GM18502 (cell line): Measurements from ENCODE around the gene SLCO1B3.
"Not testable (repeated sequence)": the region's sequence is repeated elsewhere in the genome, so short reads cannot be mapped to it uniquely, and the experiment has no call there.

Experiments
- ATAC-seq: cut with Tn5 transposase; IDR thresholded peaks from one replicate; pipeline ENCODE4 v1.9.1; 2021; ENCODE audit warnings: mild to moderate bottlenecking; ENCODE audit not compliant: unreplicated experiment, poor library complexity

The SLCO1B3 gene, protein sequence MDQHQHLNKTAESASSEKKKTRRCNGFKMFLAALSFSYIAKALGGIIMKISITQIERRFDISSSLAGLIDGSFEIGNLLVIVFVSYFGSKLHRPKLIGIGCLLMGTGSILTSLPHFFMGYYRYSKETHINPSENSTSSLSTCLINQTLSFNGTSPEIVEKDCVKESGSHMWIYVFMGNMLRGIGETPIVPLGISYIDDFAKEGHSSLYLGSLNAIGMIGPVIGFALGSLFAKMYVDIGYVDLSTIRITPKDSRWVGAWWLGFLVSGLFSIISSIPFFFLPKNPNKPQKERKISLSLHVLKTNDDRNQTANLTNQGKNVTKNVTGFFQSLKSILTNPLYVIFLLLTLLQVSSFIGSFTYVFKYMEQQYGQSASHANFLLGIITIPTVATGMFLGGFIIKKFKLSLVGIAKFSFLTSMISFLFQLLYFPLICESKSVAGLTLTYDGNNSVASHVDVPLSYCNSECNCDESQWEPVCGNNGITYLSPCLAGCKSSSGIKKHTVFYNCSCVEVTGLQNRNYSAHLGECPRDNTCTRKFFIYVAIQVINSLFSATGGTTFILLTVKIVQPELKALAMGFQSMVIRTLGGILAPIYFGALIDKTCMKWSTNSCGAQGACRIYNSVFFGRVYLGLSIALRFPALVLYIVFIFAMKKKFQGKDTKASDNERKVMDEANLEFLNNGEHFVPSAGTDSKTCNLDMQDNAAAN

DNA sequence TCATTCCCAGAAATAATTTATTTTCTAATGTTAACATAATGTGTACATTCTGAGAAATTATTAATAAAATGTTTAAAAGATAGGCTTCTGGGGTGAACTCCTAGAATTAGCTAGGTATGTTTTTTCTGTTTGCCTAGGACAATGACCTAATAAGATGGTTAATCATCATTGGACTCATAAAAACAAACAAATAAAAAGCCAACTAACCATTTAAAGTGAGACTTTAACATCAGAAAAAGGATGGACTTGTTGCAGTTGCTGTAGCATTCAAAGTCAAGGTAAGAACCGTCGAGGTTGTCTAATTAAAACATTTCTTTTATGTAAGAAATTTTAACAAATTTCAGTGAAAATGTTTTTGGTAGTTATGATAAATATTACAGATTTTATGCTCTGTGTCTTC, at the start of gene SLCO1B3:
Gene SLCO1B3, plus strand, starts transcription at position 219 of the 400 bp plus-strand sequence. CDS start 5,034 bp downstream, outside the sequence.
- ATAC-seq = no peak

DNA sequence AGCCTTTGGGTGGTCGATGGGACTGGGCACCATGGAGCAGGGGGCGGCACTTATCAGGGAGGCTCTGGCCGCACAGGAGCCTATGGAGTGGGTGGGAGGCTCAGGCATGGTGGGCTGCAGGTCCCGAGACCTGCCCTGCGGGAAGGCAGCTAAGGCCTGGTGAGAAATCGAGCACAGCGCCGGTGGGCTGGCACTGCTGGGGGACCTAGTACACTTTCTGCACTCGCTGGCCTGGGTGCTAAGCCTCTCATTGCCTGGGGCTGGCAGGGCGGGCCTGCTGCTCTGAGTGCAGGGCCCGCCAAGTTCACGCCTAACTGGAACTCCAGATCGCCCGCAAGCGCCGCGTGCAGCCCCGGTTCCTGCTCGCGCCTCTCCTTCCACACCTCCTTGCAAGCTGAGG, 33.1 kb upstream of the SLCO1B3 start:
- ATAC-seq = no peak

DNA sequence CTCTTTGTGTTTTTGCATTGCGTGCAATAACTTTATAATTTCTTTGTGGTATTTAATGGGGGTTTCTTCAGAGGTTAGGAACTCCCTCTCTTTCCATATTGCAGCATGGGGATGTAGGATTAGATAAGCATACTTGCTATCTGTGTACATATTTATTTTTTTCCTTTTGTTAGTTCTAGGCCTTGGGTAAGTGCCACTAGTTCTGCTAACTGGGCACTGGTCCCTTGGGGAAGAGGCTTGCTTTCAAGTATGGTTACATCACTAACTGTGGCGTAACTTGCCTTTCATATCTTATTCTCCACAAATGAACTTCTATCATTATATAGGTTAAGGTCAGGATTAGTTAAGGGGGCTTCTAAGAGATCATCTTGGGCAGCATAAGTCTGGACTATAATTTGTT, 31.5 kb upstream of the SLCO1B3 start:
- ATAC-seq = no peak

DNA sequence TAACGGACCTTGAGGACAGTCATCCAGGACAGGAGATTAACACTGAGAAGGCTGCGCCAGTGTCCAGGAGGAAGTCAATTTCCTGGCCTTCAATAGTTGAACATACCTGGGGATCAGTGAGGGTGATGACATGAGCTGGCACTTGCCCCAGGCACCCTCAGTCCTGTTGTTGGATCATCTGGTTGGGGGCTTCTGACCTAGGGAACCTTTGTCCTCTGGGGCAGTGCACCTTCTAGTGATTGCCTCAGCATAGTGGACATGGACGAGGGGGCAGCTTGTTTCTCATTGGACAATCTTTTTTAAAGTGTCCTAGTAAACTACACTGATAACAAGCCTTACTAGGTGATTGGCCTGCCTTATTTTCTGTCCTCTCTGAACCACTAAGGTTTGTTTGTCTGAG, 30.5 kb upstream of the SLCO1B3 start:
- ATAC-seq = not testable (repeated sequence)

DNA sequence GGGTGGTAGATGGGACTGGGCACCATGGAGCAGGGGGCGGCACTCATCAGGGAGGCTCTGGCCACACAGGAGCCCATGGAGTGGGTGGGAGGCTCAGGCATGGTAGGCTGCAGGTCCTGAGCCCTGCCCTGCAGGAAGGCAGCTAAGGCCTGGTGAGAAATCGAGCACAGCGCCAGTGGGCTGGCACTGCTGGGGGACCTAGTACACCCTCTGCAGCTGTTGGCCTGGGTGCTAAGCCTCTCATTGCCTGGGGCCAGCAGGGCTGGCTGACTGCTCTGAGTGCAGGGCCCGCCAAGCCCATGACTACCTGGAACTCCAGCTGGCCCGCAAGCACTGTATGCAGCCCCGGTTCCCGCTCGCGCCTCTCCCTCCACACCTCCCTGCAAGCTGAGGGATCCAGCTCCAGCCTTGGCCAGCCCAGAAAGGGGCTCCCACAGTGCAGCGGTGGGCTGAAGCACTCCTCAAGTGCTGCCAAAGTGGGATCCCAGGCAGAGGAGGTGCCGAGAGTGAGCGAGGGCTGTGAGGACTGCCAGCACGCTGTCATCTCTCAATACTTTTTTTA, 26.6 kb upstream of the SLCO1B3 start:
- not testable (repeated sequence) for ATAC-seq

DNA sequence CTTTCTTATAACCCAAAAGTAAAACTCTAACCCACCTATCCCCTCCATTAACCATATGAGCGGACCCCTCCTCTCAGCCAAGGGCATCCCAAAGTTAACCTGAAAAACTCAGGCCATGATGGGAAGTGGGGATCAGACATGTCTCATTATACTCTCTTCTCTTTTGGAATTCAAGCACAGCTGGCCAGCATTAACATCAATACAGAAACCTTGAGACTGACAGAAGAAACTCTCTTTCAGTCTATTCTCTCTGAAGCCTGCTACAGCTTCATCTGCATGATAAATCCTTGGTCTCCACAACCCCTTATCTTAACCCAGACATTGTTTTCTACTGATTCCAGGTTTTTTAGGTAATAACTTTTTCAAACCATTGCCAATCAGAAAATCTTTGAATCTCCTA, 17.5 kb upstream of the SLCO1B3 start:
- no peak for ATAC-seq

DNA sequence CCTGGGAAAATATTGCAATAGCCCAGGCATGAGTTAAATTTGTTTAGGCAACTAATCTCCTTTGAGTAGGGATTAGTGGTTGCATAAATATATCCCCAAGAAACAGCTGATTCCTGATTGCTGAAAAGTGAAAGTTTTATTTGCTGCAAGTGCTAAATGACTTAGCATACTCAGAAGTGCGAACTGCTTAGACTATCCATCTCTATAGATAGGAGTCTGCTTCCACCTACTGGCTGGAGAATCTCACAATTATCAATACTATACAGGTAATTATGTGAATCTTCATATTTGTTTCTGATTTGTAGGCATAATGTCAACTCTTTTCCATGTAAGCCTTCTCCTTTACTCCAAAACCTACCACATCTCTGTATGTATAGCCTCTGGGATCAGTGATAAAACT, 12.0 kb upstream of the SLCO1B3 start:
- no peak for ATAC-seq

DNA sequence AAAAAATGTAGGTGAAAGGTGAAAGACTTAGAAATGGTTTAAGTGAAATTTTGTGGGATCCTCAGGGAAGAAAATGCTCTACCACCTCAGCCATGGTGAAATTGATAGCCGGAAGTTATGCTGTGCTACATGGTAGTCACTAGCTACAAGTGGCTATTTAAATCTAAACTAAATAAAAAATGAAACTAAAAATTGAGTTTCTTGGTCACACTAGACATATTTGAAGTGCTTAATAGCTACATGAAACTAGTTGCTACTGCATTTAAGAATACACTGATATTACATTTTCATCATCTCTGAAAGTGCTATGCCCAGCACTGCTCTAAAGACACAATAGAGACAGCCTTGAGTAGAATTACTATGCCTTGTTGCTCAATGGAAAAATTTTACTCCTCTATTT, 10.3 kb upstream of the SLCO1B3 start:
- ATAC-seq = no peak

DNA sequence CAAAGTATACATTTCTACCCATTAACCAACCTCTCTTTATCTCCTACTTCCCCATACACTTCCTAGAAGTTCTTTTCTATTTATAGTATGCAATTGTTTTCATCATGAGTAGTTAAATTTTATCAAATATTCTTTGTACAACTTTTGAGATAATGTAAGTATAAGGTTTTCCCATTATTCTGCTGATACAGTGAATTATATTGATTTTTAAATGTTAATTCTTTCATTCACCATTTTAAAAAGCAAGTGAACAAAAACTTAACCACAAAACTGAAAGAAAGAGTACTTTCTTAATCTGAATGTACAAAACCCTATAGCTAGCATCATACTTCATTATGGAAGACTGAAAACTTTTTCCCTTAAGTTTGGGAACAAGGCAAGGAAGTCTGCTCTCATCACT, 9.5 kb upstream of the SLCO1B3 start:
- ATAC-seq = no peak

DNA sequence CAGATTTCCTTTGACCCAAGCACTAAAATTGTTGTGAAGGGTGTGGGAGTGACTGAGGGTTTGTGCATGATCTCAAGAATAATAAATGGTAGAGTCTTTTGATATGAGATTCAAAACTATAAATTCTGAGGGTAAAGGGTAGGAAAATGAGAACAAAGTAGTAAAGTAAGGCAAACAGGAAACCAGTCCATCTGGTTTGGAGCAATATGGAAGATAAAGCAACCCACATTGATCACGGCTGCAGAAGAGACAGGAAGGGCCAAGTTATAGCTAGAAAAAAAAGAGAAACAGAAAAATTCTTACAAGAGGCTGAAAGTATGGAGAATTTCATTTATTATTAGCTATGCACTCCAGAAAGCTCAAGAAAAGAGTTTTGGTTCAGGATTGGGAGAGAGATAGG, 4.6 kb upstream of the SLCO1B3 start:
- ATAC-seq = no peak

DNA sequence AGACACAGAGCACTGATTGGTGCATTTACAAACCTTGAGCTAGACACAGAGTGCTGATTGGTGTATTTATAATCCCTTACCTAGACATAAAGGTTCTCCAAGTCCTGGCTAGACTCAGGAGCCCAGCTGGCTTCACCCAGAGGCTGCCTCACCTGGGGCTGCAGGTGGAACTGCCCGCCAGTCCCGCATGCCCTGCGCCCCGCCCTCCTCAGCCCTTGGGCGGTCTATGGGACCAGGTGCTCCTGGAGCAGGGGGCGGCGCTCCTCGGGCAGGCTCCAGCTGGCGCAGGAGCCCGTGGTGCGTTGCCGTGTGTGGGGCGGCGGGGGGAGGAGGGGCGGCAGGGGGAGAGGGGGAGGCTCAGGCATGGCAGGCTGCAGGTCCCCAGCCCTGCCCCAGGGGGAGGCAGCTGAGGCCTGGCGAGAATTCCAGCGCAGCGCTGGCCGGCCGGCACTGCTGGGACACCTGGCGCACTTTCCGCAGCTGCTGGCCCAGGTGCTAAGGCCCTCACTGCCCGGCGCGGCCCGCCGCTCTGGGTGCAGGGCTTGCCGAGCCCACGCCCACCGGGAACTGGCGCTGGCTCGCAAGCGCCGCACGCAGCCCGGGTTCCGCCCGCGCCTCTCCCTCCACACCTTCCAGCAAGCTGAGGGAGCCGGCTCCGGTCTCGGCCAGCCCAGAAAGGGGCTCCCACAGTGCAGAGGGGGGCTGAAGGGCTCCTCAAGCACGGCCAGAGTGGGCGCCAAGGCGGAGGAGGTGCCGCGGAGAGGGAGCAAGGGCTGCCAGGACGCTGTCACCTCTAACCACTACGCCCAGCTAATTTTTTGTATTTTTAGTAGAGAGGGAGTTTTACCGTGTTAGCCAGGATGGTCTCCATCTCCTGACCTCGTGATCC, 3.1 kb upstream of the SLCO1B3 start:
- no peak for ATAC-seq

DNA sequence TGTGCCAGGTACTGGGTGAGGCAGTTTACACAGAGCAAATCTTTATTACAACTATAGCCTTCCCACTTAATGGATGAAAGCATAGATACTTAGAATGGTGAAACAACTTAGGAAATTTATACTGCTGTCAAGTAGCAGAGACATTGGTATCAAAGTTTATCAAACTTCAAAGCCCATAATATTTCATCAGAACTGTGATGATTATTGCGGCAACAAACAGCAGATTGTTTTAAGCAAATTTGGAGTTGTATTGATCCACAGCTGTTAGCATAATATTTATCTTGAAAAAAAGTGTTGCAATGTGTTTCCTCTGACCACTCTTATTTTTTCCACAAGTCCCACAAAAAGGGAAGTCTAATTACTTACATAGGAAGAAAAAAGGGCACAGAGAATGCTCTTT, 2.0 kb upstream of the SLCO1B3 start:
- ATAC-seq = no peak

DNA sequence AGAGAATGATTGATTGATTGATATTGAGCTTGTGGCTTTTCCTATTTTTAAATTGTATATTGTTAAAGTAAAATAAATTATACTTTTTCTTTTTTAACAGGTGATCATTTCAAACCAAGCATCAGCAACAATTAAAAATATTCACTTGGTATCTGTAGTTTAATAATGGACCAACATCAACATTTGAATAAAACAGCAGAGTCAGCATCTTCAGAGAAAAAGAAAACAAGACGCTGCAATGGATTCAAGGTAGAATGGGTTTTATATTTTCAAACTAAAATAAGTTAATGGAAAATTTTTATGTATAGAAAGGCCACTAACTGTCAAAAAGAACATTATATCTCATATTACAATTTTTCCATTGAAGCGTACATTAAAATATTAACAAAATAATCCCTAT, 5.1 kb downstream of the SLCO1B3 start:
- ATAC-seq = no peak

DNA sequence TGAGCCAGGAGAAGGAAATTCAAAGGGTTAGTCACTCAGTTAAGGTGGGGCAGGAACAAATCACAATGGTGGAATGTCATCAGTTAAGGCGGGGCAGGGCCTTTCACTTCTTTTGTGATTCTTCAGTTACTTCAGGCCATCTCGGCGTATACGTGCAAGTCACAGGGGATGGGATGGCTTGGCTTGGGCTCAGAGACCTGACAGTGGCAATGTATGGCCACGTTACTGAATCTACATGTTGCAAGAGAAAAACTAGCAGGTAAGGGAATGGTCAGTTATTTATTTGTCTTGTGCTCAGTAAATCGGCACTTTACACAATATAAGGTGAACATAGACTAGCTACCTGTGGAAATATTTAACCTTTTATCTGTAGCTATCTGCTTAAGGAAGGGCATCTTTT, 11.9 kb downstream of the SLCO1B3 start:
- no peak for ATAC-seq

DNA sequence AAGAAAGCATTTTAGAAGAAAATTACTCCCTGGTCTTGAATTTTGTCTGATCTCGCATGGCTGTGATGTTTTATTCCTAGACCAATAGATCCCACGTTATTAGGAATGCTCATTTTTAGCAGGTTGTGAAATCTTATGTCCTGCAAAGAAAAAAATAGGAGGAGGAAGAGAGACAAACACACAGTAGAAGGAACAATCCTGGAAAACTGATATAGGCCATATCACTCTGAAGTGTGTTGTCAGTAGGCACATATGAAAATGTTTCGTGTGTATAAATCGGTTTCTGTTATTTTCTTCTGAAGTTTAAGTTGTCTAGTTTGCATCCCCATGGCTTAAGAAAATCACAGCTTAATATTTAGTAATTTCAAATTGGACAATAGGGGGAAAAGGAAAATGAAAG, 12.4 kb downstream of the SLCO1B3 start:
- ATAC-seq = no peak

DNA sequence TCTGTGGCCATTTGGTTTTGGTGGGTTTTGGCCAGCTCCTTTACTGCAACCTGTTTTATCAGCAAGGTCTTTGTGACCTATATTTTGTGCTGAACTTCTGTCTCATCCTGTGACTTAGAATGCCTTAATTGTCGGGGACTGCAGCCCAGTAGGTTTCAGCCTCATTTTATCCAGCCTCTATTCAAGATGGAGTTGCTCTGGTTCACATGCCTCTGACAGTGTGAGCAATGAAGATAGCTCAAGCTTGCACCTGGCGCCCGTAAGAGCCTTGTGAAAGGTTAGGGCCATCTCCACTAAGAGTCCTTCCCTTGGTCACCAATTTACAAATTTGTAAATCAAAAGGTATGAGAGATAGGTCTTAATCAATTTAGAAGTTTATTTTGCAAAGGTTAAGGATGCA, 19.4 kb downstream of the SLCO1B3 start:
- no peak for ATAC-seq

DNA sequence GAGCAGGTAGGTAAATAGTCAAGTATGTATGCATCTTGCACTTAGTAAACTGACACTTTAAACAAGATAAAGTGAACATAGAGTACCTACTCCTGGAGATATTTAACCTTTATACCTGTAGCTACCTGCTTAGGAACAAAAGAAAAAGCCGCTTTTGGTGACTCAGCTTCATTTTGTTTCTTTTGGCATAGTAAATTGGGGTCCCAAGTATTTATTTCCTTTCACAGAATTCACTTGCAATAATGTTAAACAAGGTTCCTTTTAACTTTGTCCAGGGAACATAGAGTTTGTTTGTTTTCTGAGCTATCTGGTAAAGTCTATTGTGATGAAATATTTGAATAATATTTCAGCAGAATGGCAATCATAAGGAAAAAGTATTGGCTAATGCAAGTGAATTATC, 20.0 kb downstream of the SLCO1B3 start:
- no peak for ATAC-seq

DNA sequence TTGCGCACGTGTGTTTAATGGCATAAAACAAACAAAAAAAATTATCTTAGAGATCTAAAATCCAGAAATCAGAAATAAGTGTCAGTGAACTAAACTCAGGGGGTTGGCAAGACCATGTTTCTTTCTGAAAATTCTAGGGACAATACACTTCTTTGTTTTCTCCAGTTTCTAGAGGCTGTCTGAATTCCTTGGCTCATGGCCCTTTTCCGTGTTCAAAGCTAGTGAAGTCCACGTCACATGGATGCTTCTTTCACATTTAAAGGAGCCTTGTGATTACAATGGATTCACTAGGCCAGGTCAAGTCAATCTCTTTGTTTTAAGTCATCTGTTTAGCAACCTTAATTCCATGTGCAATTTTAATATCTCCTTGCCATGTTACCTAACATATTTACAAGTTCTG, 22.4 kb downstream of the SLCO1B3 start:
- no peak for ATAC-seq

DNA sequence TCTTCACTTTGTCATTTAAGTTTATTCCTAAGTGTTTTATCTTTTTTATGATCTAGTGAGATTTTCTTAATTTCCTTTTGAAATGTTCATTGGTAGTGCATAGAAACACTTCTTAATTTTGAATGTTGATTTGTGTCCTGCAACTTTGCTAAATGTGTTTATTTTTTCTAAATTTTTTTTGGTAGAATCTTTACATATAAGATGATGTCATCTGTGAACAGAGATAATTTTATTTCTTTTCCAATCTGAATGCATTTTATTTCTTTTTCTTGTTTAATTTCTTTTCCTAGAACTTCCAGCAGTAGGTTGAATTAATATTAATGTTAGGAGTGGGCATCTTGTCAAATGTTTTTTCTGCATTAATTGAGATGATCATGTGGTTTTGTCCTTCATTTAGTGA, 42.1 kb downstream of the SLCO1B3 start:
- no peak for ATAC-seq

DNA sequence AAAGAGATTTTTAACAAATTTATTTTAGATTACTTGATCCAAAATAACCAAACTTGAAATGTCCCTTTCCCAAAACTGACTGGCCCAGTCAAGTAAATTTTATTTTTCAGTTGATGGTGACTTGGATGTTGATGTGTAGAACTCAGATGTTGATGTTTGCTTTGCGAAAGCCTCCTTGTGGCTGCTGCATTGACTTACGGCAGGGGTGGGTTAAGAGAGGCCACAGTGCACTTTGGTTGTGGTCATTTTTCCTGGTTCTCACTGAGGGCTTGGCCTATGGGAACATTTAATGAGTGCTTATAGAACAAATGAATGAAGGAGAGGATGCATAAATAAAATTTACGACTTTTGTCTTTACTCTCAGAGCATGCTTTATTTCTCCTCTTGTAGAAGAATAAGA, 52.6 kb downstream of the SLCO1B3 start:
- no peak for ATAC-seq

DNA sequence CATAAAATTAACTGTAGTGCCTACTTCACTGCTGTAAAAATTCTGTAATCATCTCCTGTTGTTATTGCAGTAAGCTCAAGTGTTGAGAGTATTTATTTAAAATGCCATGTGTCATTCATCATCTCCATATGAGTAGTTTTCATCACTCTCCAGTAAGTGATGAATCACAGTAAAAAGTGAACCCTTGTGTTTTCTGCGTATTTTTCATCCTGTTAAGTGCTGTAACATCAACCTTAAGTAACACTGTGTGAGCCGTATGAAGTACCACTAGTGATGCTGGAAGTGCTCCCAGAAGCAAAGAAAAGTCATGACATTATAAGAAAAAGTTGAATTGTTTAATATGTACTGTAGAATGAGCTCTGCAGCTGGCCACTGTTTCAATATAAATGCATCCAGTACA, 55.4 kb downstream of the SLCO1B3 start:
- ATAC-seq = no peak
